SK-N-SH (cell line): Measurements from ENCODE around the gene PRDM10. TPM values are rescaled to one million over a fixed set of nuclear protein-coding genes. Genes with fewer than 3 reads are reported as not detected.

ENCODE experiments used
- CTCF ChIA-PET: fragments of 300-600, 350-600 bp; formaldehyde crosslinking; extraction: SDS; loops from one replicate; lab custom pipeline; 2021; lab: Yijun Ruan, JAX
- POLR2A ChIA-PET: fragments of 350-600 bp; sonication (Branson Sonifier 250); formaldehyde crosslinking; extraction: SDS; loops from one replicate; lab custom pipeline; 2020; ENCODE audit warnings: antibody characterized with exemption, inconsistent platforms; lab: Yijun Ruan, JAX
- DNase-seq: peaks from one replicate; pipeline ENCODE4 v3.0.0; 2012
- H2AFZ ChIP-seq: fragments of 200-600 bp; sonication (generic); 2 replicates; pipeline ENCODE4 v1.8.1; 2016; ENCODE audit warnings: antibody characterized with exemption, mild to moderate bottlenecking, low read depth
- H3F3A ChIP-seq: fragments of 200-600 bp; sonication (generic); replicated peaks from 2 replicates; pipeline ENCODE3; 2016; ENCODE audit warnings: antibody characterized with exemption, mild to moderate bottlenecking; ENCODE audit not compliant: insufficient read depth
- H3K27ac ChIP-seq, 2 experiments: fragments of 200-500 bp in 1 of 2; fragments of 200-600 bp in 1 of 2; sonication (Bioruptor generic) in 1 of 2; sonication (generic), shearing (Covaris generic) in 1 of 2; 2 replicates each; pipeline versions ENCODE4 v1.5.1 to v1.6.1; 2014 to 2016; ENCODE audit warnings: low read depth in 2 of 2, inconsistent platforms in 1 of 2, low read length in 1 of 2, mild to moderate bottlenecking in 1 of 2, mixed read lengths in 1 of 2
- H3K27me3 ChIP-seq: fragments of 200-600 bp; sonication (generic), shearing (Covaris generic); 2 replicates; pipeline ENCODE4 v1.6.1; 2016; ENCODE audit warnings: mixed run types; ENCODE audit not compliant: insufficient read depth
- H3K36me3 ChIP-seq, 2 experiments: fragments of 200-500 bp in 1 of 2; fragments of 200-600 bp in 1 of 2; sonication (Bioruptor generic) in 1 of 2; sonication (generic) in 1 of 2; replicated peaks in 1 of 2; 2 replicates each; pipeline versions ENCODE3 to v1.5.1; 2014 to 2016; ENCODE audit warnings: low read length in 1 of 2, mild to moderate bottlenecking in 1 of 2; ENCODE audit not compliant: insufficient read depth in 2 of 2, control insufficient read depth in 1 of 2
- H3K4me1 ChIP-seq, 2 experiments: fragments of 200-500 bp in 1 of 2; fragments of 200-600 bp in 1 of 2; sonication (Bioruptor generic) in 1 of 2; sonication (generic), shearing (Covaris generic) in 1 of 2; 2 replicates each; pipeline versions ENCODE4 v1.5.1 to v1.6.1; 2014 to 2016; ENCODE audit warnings: low read depth in 1 of 2, low read length in 1 of 2, mixed run types in 1 of 2; ENCODE audit not compliant: insufficient read depth in 2 of 2, control insufficient read depth in 1 of 2
- H3K4me2 ChIP-seq: fragments of 200-600 bp; sonication (generic), shearing (Covaris generic); 2 replicates; pipeline ENCODE4 v1.6.1; 2017; ENCODE audit warnings: mixed run types
- H3K4me3 ChIP-seq, 2 experiments: fragments of 200-500 bp in 1 of 2; fragments of 200-600 bp in 1 of 2; sonication (Bioruptor generic) in 1 of 2; sonication (generic), shearing (Covaris generic) in 1 of 2; 2 replicates each; pipeline versions ENCODE4 v1.5.1 to v1.8.1; 2014 to 2016; ENCODE audit warnings: low read depth in 2 of 2, inconsistent platforms in 1 of 2, low read length in 1 of 2, mild to moderate bottlenecking in 1 of 2, mixed read lengths in 1 of 2, moderate library complexity in 1 of 2
- H3K79me2 ChIP-seq: fragments of 200-600 bp; sonication (generic); 2 replicates; pipeline ENCODE4 v1.8.1; 2017; ENCODE audit warnings: mild to moderate bottlenecking; ENCODE audit not compliant: insufficient read depth
- H3K9ac ChIP-seq: fragments of 200-600 bp; sonication (generic); 2 replicates; pipeline ENCODE4 v1.6.1; 2017; ENCODE audit warnings: mixed run types
- H3K9me2 ChIP-seq: fragments of 200-600 bp; sonication (generic); 2 replicates; pipeline ENCODE4 v1.6.1; 2017; ENCODE audit warnings: mixed run types
- H3K9me3 ChIP-seq: fragments of 200-600 bp; sonication (generic); 2 replicates; pipeline ENCODE4 v1.6.1; 2017; ENCODE audit warnings: mixed run types, mild to moderate bottlenecking, moderate library complexity
- H4K20me1 ChIP-seq: fragments of 200-600 bp; sonication (generic); 2 replicates; pipeline ENCODE4 v1.6.1; 2017; ENCODE audit warnings: mild to moderate bottlenecking, mixed run types; ENCODE audit not compliant: insufficient read depth
- CTCF ChIP-seq: fragments of 200-600 bp; sonication (generic); IDR thresholded peaks from 2 replicates; pipeline ENCODE4 v1.6.1; 2017; ENCODE audit warnings: antibody characterized with exemption, mild to moderate bottlenecking, moderate library complexity
- ELF1 ChIP-seq: IDR thresholded peaks from 2 replicates; pipeline ENCODE4 v1.4.0; 2012
- EZH2phosphoT487 ChIP-seq: fragments of 200-600 bp; sonication (generic); IDR thresholded peaks from 2 replicates; pipeline ENCODE4 v1.6.1; 2017; ENCODE audit warnings: low read depth, mixed run types, mild to moderate bottlenecking, antibody characterized with exemption, moderate library complexity, borderline replicate concordance
- FOSL2 ChIP-seq: IDR thresholded peaks from 2 replicates; pipeline ENCODE4 v1.4.0; 2012; ENCODE audit warnings: low read depth, mild to moderate bottlenecking, moderate library complexity, borderline replicate concordance
- FOXJ3 ChIP-seq: sonication (generic); formaldehyde crosslinking; IDR thresholded peaks from 2 replicates; pipeline ENCODE4 v1.5.1; 2020; ENCODE audit warnings: mild to moderate bottlenecking, missing genetic modification reagents
- FOXM1 ChIP-seq: IDR thresholded peaks from 2 replicates; pipeline ENCODE4 v1.4.0; 2012; ENCODE audit warnings: low read depth, mild to moderate bottlenecking
- GABPA ChIP-seq: IDR thresholded peaks from 2 replicates; pipeline ENCODE4 v1.4.0; 2012; ENCODE audit warnings: low read depth, mild to moderate bottlenecking
- GATA2 ChIP-seq: sonication (generic); formaldehyde crosslinking; IDR thresholded peaks from 2 replicates; pipeline ENCODE4 v1.5.0; 2020; ENCODE audit warnings: mild to moderate bottlenecking, missing genetic modification reagents
- IRF3 ChIP-seq: fragments of 150-350 bp; IDR thresholded peaks from 2 replicates; pipeline ENCODE4 v1.6.1; 2016; ENCODE audit warnings: mild to moderate bottlenecking, low read depth, low read length
- JUND ChIP-seq: IDR thresholded peaks from 2 replicates; pipeline ENCODE4 v1.4.0; 2012
- MEF2A ChIP-seq: IDR thresholded peaks from 2 replicates; pipeline ENCODE4 v1.4.0; 2012; ENCODE audit warnings: low read depth, borderline replicate concordance
- MXI1 ChIP-seq: IDR thresholded peaks from 2 replicates; pipeline ENCODE4 v1.6.1; 2012; ENCODE audit warnings: mild to moderate bottlenecking, low read depth, low read length, improper control_type of control experiment
- NFIC ChIP-seq: IDR thresholded peaks from 2 replicates; pipeline ENCODE4 v1.4.0; 2012; ENCODE audit warnings: borderline replicate concordance
- NRF1 ChIP-seq: IDR thresholded peaks from 2 replicates; pipeline ENCODE4 v1.6.1; 2012; ENCODE audit warnings: low read depth, mild to moderate bottlenecking, low read length
- PBX3 ChIP-seq: IDR thresholded peaks from 2 replicates; pipeline ENCODE4; 2012
- RAD21 ChIP-seq: IDR thresholded peaks from 2 replicates; pipeline ENCODE4 v1.6.1; 2012; ENCODE audit warnings: mild to moderate bottlenecking, low read length
- RCOR1 ChIP-seq: fragments of 150-350 bp; IDR thresholded peaks from 2 replicates; pipeline ENCODE4 v1.6.1; 2017; ENCODE audit warnings: antibody characterized with exemption, low read length
- RXRA ChIP-seq: IDR thresholded peaks from 2 replicates; pipeline ENCODE4 v1.4.0; 2012; ENCODE audit warnings: low read depth, mild to moderate bottlenecking, borderline replicate concordance
- SIN3A ChIP-seq: IDR thresholded peaks from 2 replicates; pipeline ENCODE4 v1.6.1; 2012; ENCODE audit warnings: low read depth, mild to moderate bottlenecking, low read length, moderate library complexity, borderline replicate concordance
- TAF1 ChIP-seq: IDR thresholded peaks from 2 replicates; pipeline ENCODE4 v1.6.1; 2012; ENCODE audit warnings: low read depth, mild to moderate bottlenecking, low read length, moderate library complexity, borderline replicate concordance
- TCF12 ChIP-seq: IDR thresholded peaks from 2 replicates; pipeline ENCODE4 v1.4.0; 2012
- TEAD4 ChIP-seq: IDR thresholded peaks from 2 replicates; pipeline ENCODE4 v1.4.0; 2012; ENCODE audit warnings: mild to moderate bottlenecking, borderline replicate concordance; ENCODE audit not compliant: insufficient read depth
- USF1 ChIP-seq: IDR thresholded peaks from 2 replicates; pipeline ENCODE4 v1.4.0; 2012; ENCODE audit warnings: low read depth, borderline replicate concordance
- YY1 ChIP-seq: IDR thresholded peaks from 2 replicates; pipeline ENCODE4 v1.4.0; 2012; ENCODE audit warnings: low read depth, mild to moderate bottlenecking
- WGBS: methylation state at CpG from one replicate; pipeline ENCODE4 v1.1.6; 2017; ENCODE audit warnings: low lambda C conversion rate; 5-methylcytosine and 5-hydroxymethylcytosine counted together
- polyA plus RNA-seq, 3 experiments: library from polyadenylated mRNA; depleted of rRNA; stranded (reverse); fragments of >200 nt; gene quantifications; 2 replicates each; pipeline ENCODE4 v1.2.3, GENCODE V29; 2012

Gene PRDM10
- polyA plus RNA-seq, 1 of the 3 experiments (the other 2 are of a cell fraction) = 1.9 TPM

GRCh38 chr11:129998107-129998506, 4.5 kb downstream of the PRDM10 start:
- WGBS = 97% methylated on average over 1 of the region's 1 CpG
- Histone ChIP-seq H2AFZ (no peak overlapping the region), H3F3A (peaks cover 16% of the 10 kb centered on the region), H3K4me3 (no peak overlapping the region), H3K27me3 (no peaks in the 10 kb centered on the region), H3K27ac (no peak overlapping the region), H4K20me1 (peaks cover 4% of the 10 kb centered on the region), H3K9me2 (no peaks in the 10 kb centered on the region), H3K4me2 (no peak overlapping the region), H3K36me3 (peaks cover 0 to 8% of the 10 kb centered on the region in 2 experiments), H3K9ac (no peak overlapping the region), H3K79me2 (peaks cover 66% of the 10 kb centered on the region), H3K4me1 (peaks cover 5 to 12% of the 10 kb centered on the region in 2 experiments; a peak in 3 of 4 replicates), H3K9me3 (no peaks in the 10 kb centered on the region)
- POLR2A ChIA-PET = no interaction called here
- TF ChIP-seq YY1 (no peak), TAF1 (no peak), TEAD4 (no peak), ELF1 (no peak), CTCF (no peak), MXI1 (no peak), TCF12 (no peak), RXRA (no peak), FOXM1 (no peak), IRF3 (no peak), NRF1 (no peak), MEF2A (no peak)
- CTCF ChIA-PET = interaction anchor here (1.5 kb wide), 1 partner anchor 21 kb away, joined by 3 read pairs; no protein-coding TSS in a partner anchor
- no peak for DNase-seq

- Histone ChIP-seq H3K9me3 (no peaks in the 10 kb centered on the region), H3K9me2 (no peaks in the 10 kb centered on the region), H3K79me2 (peaks cover 67% of the 10 kb centered on the region), H4K20me1 (peaks cover 4% of the 10 kb centered on the region), H3K4me1 (peaks cover 11 to 12% of the 10 kb centered on the region in 2 experiments; a peak in 3 of 4 replicates), H3K27ac (no peak overlapping the region), H3K4me2 (no peak overlapping the region), H3K27me3 (no peaks in the 10 kb centered on the region), H3K4me3 (no peak overlapping the region), H3K36me3 (peaks cover 0 to 8% of the 10 kb centered on the region in 2 experiments), H2AFZ (no peak overlapping the region), H3K9ac (no peak overlapping the region), H3F3A (peaks cover 15% of the 10 kb centered on the region)
- WGBS = 100% methylated on average over 2 of the region's 2 CpGs
- ChIA-PET CTCF (interaction anchor here (1.5 kb wide), 1 partner anchor 21 kb away, joined by 3 read pairs; no protein-coding TSS in a partner anchor), POLR2A (interaction anchor here (1.2 kb wide), 1 partner anchor 73 kb away, joined by 3 read pairs; no protein-coding TSS in a partner anchor)
- DNase-seq = no peak
- TF ChIP-seq FOXM1 (no peak), PBX3 (no peak), GABPA (no peak), RCOR1 (no peak), YY1 (no peak), NFIC (no peak), MEF2A (no peak), USF1 (no peak), NRF1 (no peak), TAF1 (no peak), GATA2 (no peak), JUND (no peak), FOXJ3 (no peak), EZH2phosphoT487 (no peak), FOSL2 (no peak), SIN3A (no peak), RAD21 (no peak)
Measured at GRCh38 chr11:129997513-129997912, 5.1 kb downstream of the PRDM10 start.
